ENCODE results near the gene ARL5C.
"Not testable (repeated sequence)": the region's sequence is repeated elsewhere in the genome, so short reads cannot be mapped to it uniquely, and the experiment has no call there.

ARL5C gene

GRCh38 chr17:39129544-39129943, 36.4 kb downstream of the ARL5C start:
- not testable (repeated sequence) for H3K4me3 Mint-ChIP-seq; H3K4me1 Mint-ChIP-seq; ATAC-seq; H3K27me3 Mint-ChIP-seq; DNase-seq; H3K36me3 Mint-ChIP-seq (ENCODE audit: low read depth); H3K27ac Mint-ChIP-seq; H3K9me3 Mint-ChIP-seq

- Mint-ChIP-seq H3K4me3 (no peak overlapping the region), H3K27ac (no peak overlapping the region), H3K27me3 (no peaks in the 10 kb centered on the region), H3K36me3 (ENCODE audit: low read depth) (no peaks in the 10 kb centered on the region), H3K9me3 (no peaks in the 10 kb centered on the region), H3K4me1 (no peaks in the 10 kb centered on the region)
- ATAC-seq (no peak), DNase-seq (no peak)
These were observed 39.5 kb downstream of the ARL5C start for GRCh38 chr17:39126436-39126835.

GRCh38 chr17:39125143-39125875, 40.7 kb downstream of the ARL5C start:
- no peaks in the 10 kb centered on the region for H3K36me3 Mint-ChIP-seq (ENCODE audit: low read depth)
- no peaks in the 10 kb centered on the region for H3K9me3 Mint-ChIP-seq
- no peak overlapping the region for H3K4me3 Mint-ChIP-seq
- H3K4me1 Mint-ChIP-seq: no peaks in the 10 kb centered on the region
- no peaks in the 10 kb centered on the region for H3K27me3 Mint-ChIP-seq
- ATAC-seq (no peak), DNase-seq (no peak)
- no peak overlapping the region for H3K27ac Mint-ChIP-seq

GRCh38 chr17:39123627-39124026, 42.3 kb downstream of the ARL5C start:
- Mint-ChIP-seq H3K27ac (no peak overlapping the region), H3K9me3 (no peaks in the 10 kb centered on the region), H3K4me3 (no peak overlapping the region), H3K4me1 (peaks cover 4% of the 10 kb centered on the region), H3K27me3 (no peaks in the 10 kb centered on the region), H3K36me3 (ENCODE audit: low read depth) (no peaks in the 10 kb centered on the region)
- ATAC-seq (no peak), DNase-seq (no peak)

GRCh38 chr17:39122991-39123390, 43.0 kb downstream of the ARL5C start:
- no peaks in the 10 kb centered on the region for H3K36me3 Mint-ChIP-seq (ENCODE audit: low read depth)
- DNase-seq (no peak), ATAC-seq (no peak)
- peaks cover 7% of the 10 kb centered on the region for H3K4me1 Mint-ChIP-seq
- H3K27me3 Mint-ChIP-seq: no peaks in the 10 kb centered on the region
- no peak overlapping the region for H3K27ac Mint-ChIP-seq
- H3K9me3 Mint-ChIP-seq: no peaks in the 10 kb centered on the region
- no peak overlapping the region for H3K4me3 Mint-ChIP-seq

- H3K27ac Mint-ChIP-seq; H3K27me3 Mint-ChIP-seq; H3K9me3 Mint-ChIP-seq; DNase-seq; H3K36me3 Mint-ChIP-seq (ENCODE audit: low read depth); ATAC-seq; H3K4me3 Mint-ChIP-seq; H3K4me1 Mint-ChIP-seq: not testable (repeated sequence)
These were observed 44.0 kb downstream of the ARL5C start for GRCh38 chr17:39121919-39122318.

- H3K36me3 Mint-ChIP-seq (ENCODE audit: low read depth): no peaks in the 10 kb centered on the region
- peak overlapping the region; percentile 10 for H3K4me3 Mint-ChIP-seq
- no peak for ATAC-seq
- no peaks in the 10 kb centered on the region for H3K27me3 Mint-ChIP-seq
- peaks cover 7% of the 10 kb centered on the region for H3K4me1 Mint-ChIP-seq
- H3K27ac Mint-ChIP-seq: no peak overlapping the region
- DNase-seq: no peak
- no peaks in the 10 kb centered on the region for H3K9me3 Mint-ChIP-seq
These were observed 47.1 kb downstream of the ARL5C start for GRCh38 chr17:39118674-39119419.

DNA sequence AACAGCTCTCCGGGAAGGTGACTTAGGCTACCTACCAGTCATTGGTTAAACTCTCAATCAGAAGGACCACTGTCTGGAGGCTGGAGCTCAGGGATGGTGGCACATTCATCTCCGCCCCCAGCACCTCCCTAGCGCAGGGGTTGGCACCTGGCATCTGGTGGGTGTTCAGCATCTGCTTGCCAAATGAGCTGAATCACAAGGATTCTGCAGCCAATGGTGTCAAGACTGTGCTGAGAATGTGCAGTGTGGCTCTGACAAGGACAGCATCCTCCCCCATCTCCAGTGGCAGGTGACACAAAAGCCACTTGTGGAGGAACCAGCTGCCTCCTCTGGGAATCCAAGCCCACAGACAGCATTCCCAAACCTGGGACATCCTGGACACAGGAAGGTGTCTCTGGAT, 49.7 kb downstream of the ARL5C start:
- no peak for DNase-seq
- H3K27ac Mint-ChIP-seq: no peak overlapping the region

GRCh38 chr17:39115135-39115534, 50.8 kb downstream of the ARL5C start:
- ATAC-seq: no peak
- no peak for DNase-seq
- Mint-ChIP-seq H3K27me3 (no peaks in the 10 kb centered on the region), H3K4me1 (peaks cover 7% of the 10 kb centered on the region), H3K36me3 (ENCODE audit: low read depth) (no peaks in the 10 kb centered on the region), H3K9me3 (no peaks in the 10 kb centered on the region), H3K4me3 (no peak overlapping the region), H3K27ac (no peak overlapping the region)

More for the DNA sequence above, 49.7 kb downstream of the ARL5C start:
- Mint-ChIP-seq H3K4me1 (peaks cover 7% of the 10 kb centered on the region), H3K4me3 (no peak overlapping the region), H3K36me3 (ENCODE audit: low read depth) (no peaks in the 10 kb centered on the region), H3K27me3 (no peaks in the 10 kb centered on the region), H3K9me3 (no peaks in the 10 kb centered on the region)
- no peak for ATAC-seq

DNA sequence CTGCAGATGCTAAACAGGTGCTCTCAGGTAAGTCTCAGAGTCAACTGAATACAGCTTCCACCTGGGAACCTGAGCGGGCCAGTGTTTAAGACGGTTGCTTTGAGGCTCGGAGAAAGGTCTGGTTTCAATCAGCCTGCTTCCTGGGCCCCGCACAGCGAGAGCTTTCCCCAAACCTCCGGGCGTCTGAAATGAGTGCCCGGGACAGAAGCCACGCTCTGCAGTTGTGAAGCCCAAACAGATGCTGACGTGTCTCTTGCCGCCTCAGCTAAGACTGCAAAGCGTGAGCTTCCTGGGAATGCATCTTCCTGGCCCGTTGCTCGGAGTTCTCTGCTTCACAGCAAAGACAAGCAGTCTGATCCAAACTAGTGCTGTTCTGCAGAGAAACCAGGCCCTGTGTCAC, 51.2 kb downstream of the ARL5C start:
- peaks cover 7% of the 10 kb centered on the region for H3K4me1 Mint-ChIP-seq
- H3K9me3 Mint-ChIP-seq: no peaks in the 10 kb centered on the region
- H3K27ac Mint-ChIP-seq: no peak overlapping the region
- no peak overlapping the region for H3K4me3 Mint-ChIP-seq
- ATAC-seq (no peak), DNase-seq (no peak)
- no peaks in the 10 kb centered on the region for H3K27me3 Mint-ChIP-seq
- no peaks in the 10 kb centered on the region for H3K36me3 Mint-ChIP-seq (ENCODE audit: low read depth)

DNA sequence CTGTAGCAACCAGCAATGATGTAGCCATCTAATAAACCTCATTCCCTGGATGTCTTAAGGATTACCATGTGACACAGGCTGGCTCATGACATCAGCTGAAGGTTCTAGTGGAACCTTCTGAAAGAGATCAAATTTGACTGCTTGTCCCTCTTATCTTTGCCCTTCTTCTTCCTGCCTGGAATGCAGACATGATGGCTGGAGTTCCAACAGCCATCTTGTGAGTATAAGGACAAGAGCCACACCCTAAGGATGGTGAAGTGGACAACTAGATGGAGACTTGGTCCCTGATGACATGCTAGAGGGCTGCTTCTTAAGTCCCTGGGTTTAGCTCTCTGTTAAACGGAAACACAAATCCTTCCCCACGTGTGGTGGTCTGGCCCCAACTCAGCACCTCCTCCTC, 52.1 kb downstream of the ARL5C start:
- Mint-ChIP-seq H3K36me3 (ENCODE audit: low read depth) (no peaks in the 10 kb centered on the region), H3K4me3 (no peak overlapping the region), H3K4me1 (peaks cover 5% of the 10 kb centered on the region), H3K9me3 (no peaks in the 10 kb centered on the region), H3K27ac (no peak overlapping the region), H3K27me3 (no peaks in the 10 kb centered on the region)
- ATAC-seq (no peak), DNase-seq (no peak)

- Mint-ChIP-seq H3K36me3 (ENCODE audit: low read depth) (no peaks in the 10 kb centered on the region), H3K9me3 (no peaks in the 10 kb centered on the region), H3K27ac (no peak overlapping the region), H3K27me3 (no peaks in the 10 kb centered on the region), H3K4me1 (no peaks in the 10 kb centered on the region), H3K4me3 (no peak overlapping the region)
- ATAC-seq (no peak), DNase-seq (no peak)
These were observed 55.4 kb downstream of the ARL5C start for GRCh38 chr17:39110435-39111136.

DNA sequence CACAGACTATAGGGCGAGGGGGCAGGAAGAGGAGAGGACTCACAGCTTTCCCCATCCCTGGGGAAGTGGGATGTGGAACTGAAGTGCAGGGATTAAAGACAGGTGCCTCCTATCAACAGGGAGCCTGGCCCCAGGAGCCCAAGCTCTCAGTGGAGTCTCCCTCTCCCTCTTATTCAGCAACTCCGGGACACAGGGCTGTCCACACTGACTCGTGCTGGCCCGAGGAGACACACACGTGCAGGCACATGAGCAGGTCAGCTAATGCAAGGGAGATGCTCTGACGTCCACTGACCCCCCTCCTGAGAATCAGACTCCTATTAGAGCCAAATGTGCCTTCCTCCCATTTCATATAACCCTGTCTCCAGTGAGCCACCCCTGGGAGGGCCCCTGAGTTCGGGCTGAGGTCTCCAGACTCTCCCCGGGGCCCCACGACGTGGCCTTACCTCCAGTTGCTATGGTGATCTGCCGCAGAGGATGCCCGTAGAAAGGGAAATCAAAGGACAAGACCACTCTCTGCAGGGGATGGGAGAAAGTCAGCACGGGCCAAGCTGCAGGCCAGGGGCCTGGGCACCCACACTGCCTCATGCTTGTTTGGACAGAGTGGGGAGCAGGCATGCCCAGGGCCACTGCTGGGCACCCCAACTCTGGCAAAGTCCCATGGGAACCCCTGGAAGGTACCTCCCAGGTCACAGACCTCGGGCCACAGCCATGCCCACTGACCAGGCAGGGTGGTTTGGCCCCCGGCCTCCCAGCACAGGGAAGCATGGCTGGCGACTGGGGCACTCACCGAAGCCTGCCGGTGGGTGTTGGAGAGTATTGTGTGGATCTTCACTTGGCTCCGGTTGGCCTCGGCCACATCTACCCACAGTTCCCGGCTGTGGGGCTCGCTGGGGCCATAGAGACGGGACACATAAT, 57.2 kb downstream of the ARL5C start:
- Mint-ChIP-seq H3K27ac (no peak overlapping the region), H3K27me3 (no peaks in the 10 kb centered on the region), H3K4me3 (no peak overlapping the region), H3K9me3 (no peaks in the 10 kb centered on the region), H3K4me1 (no peaks in the 10 kb centered on the region), H3K36me3 (ENCODE audit: low read depth) (no peaks in the 10 kb centered on the region)
- no peak for ATAC-seq
- DNase-seq: no peak

DNA sequence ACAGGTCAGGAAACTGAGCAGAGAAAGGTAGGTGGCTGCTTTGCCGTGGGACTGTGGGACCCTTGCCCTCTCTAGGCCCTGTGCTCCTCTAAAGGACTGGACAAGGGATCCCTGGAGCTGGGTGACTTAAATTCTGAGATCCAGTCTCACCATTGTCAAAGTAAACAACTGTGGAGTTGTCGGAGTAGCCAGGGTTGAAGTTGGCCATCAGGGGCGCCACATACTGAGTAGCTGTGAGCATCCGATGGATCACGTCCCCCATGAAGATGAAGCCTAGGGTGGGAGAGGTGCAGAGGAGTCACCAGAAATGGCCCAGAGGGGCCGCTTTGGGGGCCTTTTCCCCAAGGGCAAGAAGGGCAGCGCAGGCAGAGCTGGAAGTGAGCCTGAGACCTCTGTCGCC, 58.0 kb downstream of the ARL5C start:
- DNase-seq (no peak), ATAC-seq (no peak)
- Mint-ChIP-seq H3K27me3 (no peaks in the 10 kb centered on the region), H3K4me1 (no peaks in the 10 kb centered on the region), H3K36me3 (ENCODE audit: low read depth) (no peaks in the 10 kb centered on the region), H3K9me3 (no peaks in the 10 kb centered on the region), H3K27ac (no peak overlapping the region), H3K4me3 (no peak overlapping the region)
